A549 (cell line): Measurements from ENCODE around the gene HOXC10.

Experiments
- CTCF ChIP-seq: fragments of >200 bp; sonication (Bioruptor Twin); formaldehyde crosslinking; IDR thresholded peaks from 3 replicates; pipeline ENCODE4 v1.5.1; 2016
- HOXA7 ChIP-seq: fragments of 250-450 bp; sonication (Bioruptor Pico); IDR thresholded peaks from 2 replicates; pipeline ENCODE4 v1.5.0; 2020; ENCODE audit warnings: mild to moderate bottlenecking, moderate library complexity
- MYC ChIP-seq: IDR thresholded peaks from 2 replicates; pipeline ENCODE4 v1.6.1; 2012; ENCODE audit warnings: mild to moderate bottlenecking, inconsistent platforms, low read length, improper control_type of control experiment, borderline replicate concordance
- ZC3H11A ChIP-seq: fragments of 450-650 bp; IDR thresholded peaks from 2 replicates; pipeline ENCODE4 v1.6.1; 2014; ENCODE audit warnings: antibody characterized with exemption, mild to moderate bottlenecking

GRCh38 chr12:53959314-53959713 lies 25.6 kb upstream of the HOXC10 start:
- TF ChIP-seq MYC (no peak), ZC3H11A (no peak), CTCF (no peak), HOXA7 (CRISPR knock-in tag) (no peak)
